Stomach (tissue), 4 donors: ENCODE data around the gene DLG5.

ENCODE experiments used
- CTCF ChIP-seq, 7 experiments: fragments of 450-650 bp in 4 of 7; fragments of 200-600 bp in 3 of 7; sonication (generic) in 3 of 7; IDR thresholded peaks; one replicate each; pipeline ENCODE4 v1.5.1; 2016 to 2019; ENCODE audit warnings: antibody characterized with exemption in 7 of 7, control low read depth in 2 of 7, mild to moderate bottlenecking in 1 of 7
- POLR2AphosphoS5 ChIP-seq, 3 donors: sonication (generic); formaldehyde crosslinking; IDR thresholded peaks; one replicate each; pipeline ENCODE4 v1.6.1; 2016; ENCODE audit warnings: antibody characterized with exemption in 3 of 3

- TF ChIP-seq POLR2AphosphoS5 (IDR thresholded peaks at IDR 0.05) = no peak
- no peak for TF ChIP-seq CTCF (IDR thresholded peaks at IDR 0.05)
These were observed 38.3 kb upstream of the DLG5 start for GRCh38 chr10:77964811-77965210.
